Activated CD4-positive, alpha-beta memory T cell treated with anti-CD3 and anti-CD28 coated beads, Interleukin-2, amount 10 ng/mL, durations not matched to agents 7 days and 5 days (primary cell): ENCODE results near the gene RHOB. TPM values are rescaled to one million over a fixed set of nuclear protein-coding genes. Genes with fewer than 3 reads are reported as not detected.

Experiments used
- total RNA-seq, 2 experiments: library from RNA; stranded (reverse); gene quantifications; one replicate each; pipeline ENCODE4 v1.2.3, GENCODE V29; 2021

RHOB gene
- total RNA-seq, 2 experiments from 2014 or later, result 14.0 to 14.4 TPM

Other genes with a start within 250 kb of the RHOB start
- gene SDC1, start 221.9 kb upstream of the RHOB start, total RNA-seq, result under 1 TPM in 1 of 2 experiments, not detected in 1; 0.33 TPM
- gene PUM2, start 96.2 kb upstream of the RHOB start, total RNA-seq, result 100 to 1,000 TPM; 141 to 147 TPM
- 10 to 100 TPM; 17.2 to 19.4 TPM for gene HS1BP3, start 204.0 kb downstream of the RHOB start, total RNA-seq
- not detected for gene GDF7, start 220.1 kb downstream of the RHOB start, total RNA-seq